Measurements from ENCODE around the gene CAPS2. TPM values are rescaled to one million over a fixed set of nuclear protein-coding genes. Genes with fewer than 3 reads are reported as not detected.
A peak's percentile ranks its signal among the peaks of the same experiment; 100 is the strongest.

CAPS2 gene
- total RNA-seq, 1 donor from 2014 or later, result 12.1 TPM

- no peaks in the 10 kb centered on the region for H3K4me1 ChIP-seq
- ATAC-seq (no peak), DNase-seq (no peak)
- H3K9me3 ChIP-seq, result no peaks in the 10 kb centered on the region
- TF ChIP-seq CTCF (IDR thresholded peaks at IDR 0.05), result no peak
- intact Hi-C loops (cut with DNase I), result no loop called here
- no peak overlapping the region for H3K4me3 ChIP-seq
- H3K27ac ChIP-seq, result no peak overlapping the region
- no peaks in the 10 kb centered on the region for H3K27me3 ChIP-seq (ENCODE audit: low read depth)
- no peaks in the 10 kb centered on the region for H3K36me3 ChIP-seq
These were observed 15.4 kb upstream of the CAPS2 start for GRCh38 chr12:75345531-75345930.

GRCh38 chr12:75341873-75342272 is 11.7 kb upstream of the CAPS2 start:
- ATAC-seq (no peak), DNase-seq (no peak)
- Histone ChIP-seq H3K9me3 (no peaks in the 10 kb centered on the region), H3K4me3 (no peak overlapping the region), H3K27ac (no peak overlapping the region), H3K36me3 (no peaks in the 10 kb centered on the region), H3K27me3 (ENCODE audit: low read depth) (no peaks in the 10 kb centered on the region), H3K4me1 (no peaks in the 10 kb centered on the region)
- intact Hi-C loops (cut with DNase I), result no loop called here
- TF ChIP-seq CTCF (IDR thresholded peaks at IDR 0.05), result no peak

- H3K27ac ChIP-seq, result no peak overlapping the region
- no peak overlapping the region for H3K4me3 ChIP-seq
- no peaks in the 10 kb centered on the region for H3K36me3 ChIP-seq
- DNase-seq (no peak), ATAC-seq (no peak)
- no peaks in the 10 kb centered on the region for H3K27me3 ChIP-seq (ENCODE audit: low read depth)
- no peak for TF ChIP-seq CTCF (IDR thresholded peaks at IDR 0.05)
- intact Hi-C loops (cut with DNase I), result no loop called here
- no peaks in the 10 kb centered on the region for H3K9me3 ChIP-seq
- peaks cover 8% of the 10 kb centered on the region for H3K4me1 ChIP-seq
These were observed 7.8 kb upstream of the CAPS2 start for GRCh38 chr12:75337905-75338304.

- DNase-seq (peak; percentile 79), ATAC-seq (peak; percentile 84 to 92)
- Histone ChIP-seq H3K4me3 (peak within 1 kb of the TSS; percentile 44), H3K9me3 (no peaks in the 10 kb centered on the region), H3K27me3 (ENCODE audit: low read depth) (no peaks in the 10 kb centered on the region), H3K36me3 (no peaks in the 10 kb centered on the region), H3K4me1 (peaks cover 8% of the 10 kb centered on the region), H3K27ac (no peak within 1 kb of the TSS)
- TF ChIP-seq CTCF (IDR thresholded peaks at IDR 0.05), result peak; percentile 92
- intact Hi-C loops (cut with DNase I), result no loop called here
These were observed 4.4 kb upstream of the CAPS2 start, which contains the start of gene GLIPR1L1 for GRCh38 chr12:75334384-75335030. Gene GLIPR1L1 (plus strand): TSS chr12:75334670. CDS start chr12:75334729, 59 bp downstream.

GRCh38 chr12:75327642-75328041 is 2.5 kb downstream of the CAPS2 start:
- ATAC-seq, result no peak
- DNase-seq, result no peak
- Histone ChIP-seq H3K27me3 (ENCODE audit: low read depth) (no peaks in the 10 kb centered on the region), H3K36me3 (no peaks in the 10 kb centered on the region), H3K4me1 (no peaks in the 10 kb centered on the region), H3K9me3 (no peaks in the 10 kb centered on the region), H3K4me3 (no peak overlapping the region), H3K27ac (no peak overlapping the region)
- intact Hi-C loops (cut with DNase I), result no loop called here
- TF ChIP-seq CTCF (IDR thresholded peaks at IDR 0.05), result no peak
